Gastroesophageal sphincter (tissue), 4 donors: ENCODE results near the gene ADGRL1. TPM values are rescaled to one million over a fixed set of nuclear protein-coding genes. Genes with fewer than 3 reads are reported as not detected.

Experiments
- ATAC-seq: fragments of 150-250 bp; one replicate; pipeline ENCODE4 v1.9.1; 2016; ENCODE audit warnings: mild to moderate bottlenecking, moderate library complexity
- H3K27ac ChIP-seq, 4 donors: fragments of 200-600 bp; sonication (generic) in 3 of 4; 1 replicate in 3 of 4; 2 replicates in 1 of 4; pipeline ENCODE4 v1.5.1; 2016 to 2019
- H3K27me3 ChIP-seq: fragments of 200-600 bp; sonication (generic); one replicate; pipeline ENCODE4 v1.5.1; 2019
- H3K36me3 ChIP-seq, 2 donors: fragments of 200-600 bp; sonication (generic); one replicate each; pipeline ENCODE4 v1.5.1; 2019; ENCODE audit warnings: control low read depth in 1 of 2
- H3K4me1 ChIP-seq, 3 donors: fragments of 200-600 bp; sonication (generic); 1 replicate in 2 of 3; 2 replicates in 1 of 3; pipeline ENCODE4 v1.5.1; 2016 to 2019; ENCODE audit warnings: control low read depth in 2 of 3
- H3K4me3 ChIP-seq, 2 donors: fragments of 200-600 bp; sonication (generic); one replicate each; pipeline ENCODE4 v1.5.1; 2019; ENCODE audit warnings: mild to moderate bottlenecking in 1 of 2, moderate library complexity in 1 of 2
- H3K9me3 ChIP-seq, 3 donors: fragments of 200-600 bp; sonication (generic); one replicate each; pipeline ENCODE4 v1.5.1; 2017 to 2019; ENCODE audit warnings: control low read depth in 2 of 3
- EP300 ChIP-seq: sonication (generic); formaldehyde crosslinking; IDR thresholded peaks from one replicate; pipeline ENCODE4 v1.6.1; 2017; ENCODE audit warnings: antibody characterized with exemption, mild to moderate bottlenecking
- POLR2A ChIP-seq, 2 donors: fragments of 450-650 bp; IDR thresholded peaks; one replicate each; pipeline ENCODE4 v1.6.1; 2017; ENCODE audit warnings: antibody characterized with exemption in 2 of 2, mild to moderate bottlenecking in 2 of 2, moderate library complexity in 1 of 2
- POLR2AphosphoS5 ChIP-seq: sonication (generic); formaldehyde crosslinking; IDR thresholded peaks from one replicate; pipeline ENCODE4 v1.6.1; 2017; ENCODE audit warnings: antibody characterized with exemption
- WGBS, 2 donors: methylation state at CpG; one replicate each; pipeline ENCODE4 v1.1.5; 2018; ENCODE audit warnings: low coverage in 1 of 2; 5-methylcytosine and 5-hydroxymethylcytosine counted together
- total RNA-seq, 4 donors: library from RNA; depleted of rRNA; stranded (reverse); fragments of >200 nt; gene quantifications; one replicate each; pipeline ENCODE4 v1.1.0, GENCODE V29; 2016
- TF ChIP-seq, protein P1 (sequence below), 4 experiments: fragments of 200-600 bp in 2 of 4; fragments of 450-650 bp in 2 of 4; sonication (generic) in 1 of 4; IDR thresholded peaks; one replicate each; pipeline ENCODE4 v1.5.1; 2017 to 2019; ENCODE audit warnings: antibody characterized with exemption in 4 of 4, mild to moderate bottlenecking in 2 of 4, moderate library complexity in 2 of 4

ADGRL1 gene
- total RNA-seq, 4 donors from 2014 or later, result 13.3 to 47.9 (median 21.1) TPM

DNA sequence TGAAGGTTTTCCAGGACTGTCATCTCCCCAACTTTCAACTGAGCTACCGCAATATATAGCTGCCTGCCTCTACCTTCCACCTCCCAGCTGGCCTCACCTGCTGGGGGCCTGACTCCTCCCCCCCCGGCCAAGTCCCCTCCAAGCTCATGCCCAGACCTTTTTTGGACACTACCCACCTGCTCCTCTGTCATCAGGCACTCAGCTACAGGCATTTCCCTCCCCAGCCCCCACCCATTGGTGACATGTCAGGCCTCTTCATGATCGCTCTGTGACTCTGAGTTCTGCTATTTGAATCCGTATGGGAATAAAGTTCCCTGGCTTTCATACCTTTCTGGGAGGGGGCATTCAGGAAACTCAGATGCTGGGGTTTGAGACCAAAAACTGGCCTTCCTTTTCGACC lies 90.2 kb downstream of the ADGRL1 start:
- ATAC-seq, result no peak
- 60 to 72% methylated on average over 2 to 4 of the region's 5 CpGs for WGBS, 2 donors
- Histone ChIP-seq H3K27me3 (no peaks in the 10 kb centered on the region), H3K36me3 (no peaks in the 10 kb centered on the region), H3K4me1 (peaks cover 11 to 85% (median 62%) of the 10 kb centered on the region in 3 donors), H3K27ac (peak overlapping the region; percentile 85 to 99 (median 94)), H3K4me3 (peak overlapping the region in 1 of 2 donors; percentile 96), H3K9me3 (no peaks in the 10 kb centered on the region)
- no peak for TF ChIP-seq POLR2AphosphoS5

DNA sequence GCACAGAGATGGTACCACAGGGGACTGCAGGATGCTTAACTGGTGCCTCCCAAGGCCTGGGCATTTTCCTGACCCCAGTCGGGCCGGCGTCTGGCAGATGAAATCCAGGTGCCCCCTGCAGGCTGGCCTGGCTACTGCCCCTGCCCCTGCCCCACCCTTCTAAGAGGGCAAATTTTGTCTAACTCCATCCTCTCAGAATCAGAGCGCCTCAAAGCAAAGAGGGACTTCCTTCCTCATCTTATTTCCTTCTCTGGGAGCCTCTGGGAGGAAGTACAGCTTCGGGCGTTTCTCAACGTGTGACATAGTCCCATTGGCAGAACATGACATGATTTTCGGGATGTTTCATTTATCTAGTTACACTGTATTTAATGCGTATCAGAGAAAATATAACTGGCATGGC lies 91.1 kb downstream of the ADGRL1 start:
- no peak for TF ChIP-seq POLR2AphosphoS5
- TF ChIP-seq, protein P1, sequence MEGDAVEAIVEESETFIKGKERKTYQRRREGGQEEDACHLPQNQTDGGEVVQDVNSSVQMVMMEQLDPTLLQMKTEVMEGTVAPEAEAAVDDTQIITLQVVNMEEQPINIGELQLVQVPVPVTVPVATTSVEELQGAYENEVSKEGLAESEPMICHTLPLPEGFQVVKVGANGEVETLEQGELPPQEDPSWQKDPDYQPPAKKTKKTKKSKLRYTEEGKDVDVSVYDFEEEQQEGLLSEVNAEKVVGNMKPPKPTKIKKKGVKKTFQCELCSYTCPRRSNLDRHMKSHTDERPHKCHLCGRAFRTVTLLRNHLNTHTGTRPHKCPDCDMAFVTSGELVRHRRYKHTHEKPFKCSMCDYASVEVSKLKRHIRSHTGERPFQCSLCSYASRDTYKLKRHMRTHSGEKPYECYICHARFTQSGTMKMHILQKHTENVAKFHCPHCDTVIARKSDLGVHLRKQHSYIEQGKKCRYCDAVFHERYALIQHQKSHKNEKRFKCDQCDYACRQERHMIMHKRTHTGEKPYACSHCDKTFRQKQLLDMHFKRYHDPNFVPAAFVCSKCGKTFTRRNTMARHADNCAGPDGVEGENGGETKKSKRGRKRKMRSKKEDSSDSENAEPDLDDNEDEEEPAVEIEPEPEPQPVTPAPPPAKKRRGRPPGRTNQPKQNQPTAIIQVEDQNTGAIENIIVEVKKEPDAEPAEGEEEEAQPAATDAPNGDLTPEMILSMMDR (IDR thresholded peaks at IDR 0.05), result peak in 3 of 4 experiments; percentile 55 to 81 (median 61)
- Histone ChIP-seq H3K4me1 (peaks cover 11 to 87% (median 62%) of the 10 kb centered on the region in 3 donors), H3K4me3 (no peak overlapping the region), H3K27ac (peak overlapping the region; percentile 5 to 99 (median 92)), H3K36me3 (no peaks in the 10 kb centered on the region), H3K27me3 (no peaks in the 10 kb centered on the region), H3K9me3 (no peaks in the 10 kb centered on the region)
- ATAC-seq, result no peak
- 34 to 48% methylated on average over 5 to 6 of the region's 9 CpGs for WGBS, 2 donors

DNA sequence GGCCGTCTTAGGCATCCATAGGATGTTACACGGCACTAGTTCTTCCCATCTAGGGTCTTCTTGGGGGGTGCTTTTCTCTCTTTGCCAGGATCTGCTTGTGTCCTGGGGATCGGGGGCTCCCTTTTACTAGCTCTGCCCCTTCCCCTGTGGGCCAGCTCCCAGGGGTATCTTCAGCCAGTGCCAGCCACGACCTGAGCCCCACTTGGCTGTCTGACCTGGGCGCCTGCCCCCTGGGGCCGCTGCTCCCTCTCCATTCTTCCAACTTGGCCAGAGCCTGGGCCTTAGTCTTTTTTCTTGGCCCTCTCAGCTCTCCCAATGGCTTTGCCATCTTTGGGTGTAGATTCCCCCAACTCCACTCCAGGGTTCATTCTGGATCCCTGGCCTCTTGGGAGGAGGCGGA lies 91.5 kb downstream of the ADGRL1 start:
- no peaks in the 10 kb centered on the region for H3K9me3 ChIP-seq
- no peaks in the 10 kb centered on the region for H3K36me3 ChIP-seq
- H3K27me3 ChIP-seq, result no peaks in the 10 kb centered on the region
- TF ChIP-seq EP300 (no peak), POLR2AphosphoS5 (no peak), POLR2A (IDR thresholded peaks at IDR 0.05) (no peak)
- ATAC-seq, result no peak
- WGBS, 2 donors, result 75 to 94% methylated on average over 6 of the region's 7 CpGs
- H3K4me1 ChIP-seq, result peaks cover 11 to 83% (median 60%) of the 10 kb centered on the region in 3 donors
- peak overlapping the region; percentile 62 to 99 (median 92) for H3K27ac ChIP-seq
- no peak overlapping the region for H3K4me3 ChIP-seq

DNA sequence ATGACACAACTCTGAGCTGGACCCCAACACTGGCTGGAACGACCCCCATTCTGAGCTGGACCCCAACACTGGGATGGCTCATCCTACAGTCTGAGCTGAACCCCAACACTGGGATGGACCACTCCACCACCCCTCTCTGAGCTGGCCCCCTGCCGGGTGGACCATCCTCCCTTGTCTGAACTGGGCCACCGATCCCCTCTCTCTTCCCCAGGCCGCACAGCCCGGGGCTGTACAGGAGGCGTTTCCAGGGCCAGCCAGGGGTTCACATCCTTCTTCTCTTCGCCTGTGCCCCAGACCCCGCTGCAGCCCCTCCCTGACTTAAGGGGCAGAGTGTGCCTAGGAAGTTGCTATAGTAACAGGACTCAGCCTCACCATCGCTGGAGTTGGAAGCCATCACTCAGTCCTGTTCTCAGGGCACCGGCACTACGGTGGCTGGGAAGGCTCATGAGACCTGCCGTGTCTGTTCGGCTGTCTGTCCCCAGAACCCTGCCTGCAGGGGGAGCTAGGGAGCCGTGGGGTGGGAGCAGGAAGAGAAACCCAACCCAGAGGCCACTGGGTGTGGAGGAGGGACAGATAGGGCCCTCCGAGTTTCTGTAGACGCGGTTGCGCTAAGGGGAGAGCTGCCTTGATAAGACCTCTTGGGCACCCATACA lies 92.1 kb downstream of the ADGRL1 start:
- TF ChIP-seq, protein P1 (IDR thresholded peaks at IDR 0.05), result peak in 1 of 4 experiments; percentile 10
- TF ChIP-seq POLR2A (IDR thresholded peaks at IDR 0.05), result no peak
- no peak for TF ChIP-seq POLR2AphosphoS5
- no peak for TF ChIP-seq EP300
- Histone ChIP-seq H3K9me3 (no peaks in the 10 kb centered on the region), H3K27ac (peak overlapping the region; percentile 62 to 99 (median 92)), H3K4me1 (peaks cover 7 to 81% (median 55%) of the 10 kb centered on the region in 3 donors), H3K36me3 (no peaks in the 10 kb centered on the region), H3K27me3 (no peaks in the 10 kb centered on the region), H3K4me3 (no peak overlapping the region)
- 78% methylated on average over 6 of the region's 18 CpGs; no CpG with 5 or more reads in 1 of the 2 donors for WGBS, 2 donors
- ATAC-seq, result no peak

DNA sequence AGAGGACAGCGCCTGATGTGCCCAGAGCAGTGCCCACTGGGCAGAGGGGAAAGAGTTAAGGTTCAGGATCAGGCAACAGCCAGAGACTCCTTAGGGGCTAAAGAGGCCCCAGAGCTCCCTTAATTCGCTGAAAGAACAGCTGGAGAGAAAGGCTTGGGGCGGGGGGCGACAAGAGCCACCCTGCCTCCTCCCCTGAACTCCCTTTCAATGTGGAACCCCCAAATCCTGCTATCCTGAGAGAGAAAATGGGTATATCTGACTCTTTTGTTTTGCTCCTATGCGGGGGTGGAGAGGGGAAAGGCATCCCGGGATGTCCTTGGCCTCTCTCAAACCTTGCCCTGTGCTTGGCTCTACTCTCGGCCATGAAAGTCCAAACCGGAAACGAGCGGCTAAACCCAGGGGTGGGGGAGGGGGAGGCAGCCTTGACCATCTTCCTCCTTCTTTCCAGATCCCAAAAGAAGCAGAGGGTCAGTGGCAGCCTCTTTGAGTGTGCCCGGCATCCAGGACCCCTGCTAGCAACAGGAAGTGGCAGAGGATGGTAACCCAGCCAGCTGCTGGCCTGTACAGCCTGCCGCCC lies 93.1 kb downstream of the ADGRL1 start:
- 7% methylated on average over 5 of the region's 12 CpGs; no CpG with 5 or more reads in 1 of the 2 donors for WGBS, 2 donors
- Histone ChIP-seq H3K36me3 (no peaks in the 10 kb centered on the region), H3K9me3 (no peaks in the 10 kb centered on the region), H3K4me1 (peaks cover 7 to 83% (median 54%) of the 10 kb centered on the region in 3 donors), H3K27ac (peak overlapping the region; percentile 62 to 99 (median 92)), H3K27me3 (no peaks in the 10 kb centered on the region), H3K4me3 (peak overlapping the region in 1 of 2 donors; percentile 29)
- TF ChIP-seq POLR2A (IDR thresholded peaks at IDR 0.05) (no peak), EP300 (no peak), POLR2AphosphoS5 (no peak)
- TF ChIP-seq, protein P1 (IDR thresholded peaks at IDR 0.05), result no peak
- no peak for ATAC-seq
